ENCODE data around the gene OR6B1. TPM values are rescaled to one million over a fixed set of nuclear protein-coding genes. Genes with fewer than 3 reads are reported as not detected.
A peak's percentile ranks its signal among the peaks of the same experiment; 100 is the strongest.

OR6B1 gene
- total and polyA plus RNA-seq, 9 of the 15 experiments (the other 6 are each of a cell fraction or from before 2014, with no cell fraction given) = not detected

DNA sequence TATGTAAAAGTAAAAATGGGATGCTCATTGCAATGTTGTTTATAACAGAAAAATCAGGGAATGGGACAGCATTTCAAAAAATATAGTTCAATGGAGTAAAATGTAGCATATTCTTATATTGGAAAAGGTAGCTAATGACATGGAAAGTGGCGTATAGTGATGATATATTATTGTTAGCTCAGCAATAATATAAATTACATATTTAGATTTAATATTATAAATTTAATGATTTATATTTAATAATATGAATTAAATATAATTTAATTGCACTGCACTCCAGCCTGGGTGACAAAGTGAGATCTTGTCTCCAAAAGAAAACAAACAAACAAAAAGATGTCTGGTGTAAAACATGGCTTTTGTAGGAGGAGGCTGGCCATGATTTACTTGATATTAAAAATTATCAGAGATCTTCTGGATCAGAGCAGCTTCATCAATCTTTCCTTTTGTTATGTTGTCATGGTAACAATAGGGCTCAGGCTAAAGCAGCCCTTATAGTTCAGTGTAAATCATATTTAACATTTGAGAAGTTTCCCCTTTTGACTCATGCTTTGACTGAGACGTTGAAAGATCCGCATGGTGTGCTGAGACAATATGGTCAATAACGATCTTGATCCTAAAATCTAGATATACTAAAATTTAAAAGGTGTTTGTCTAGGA is 23.2 kb downstream of the OR6B1 start:
- DNase-seq (ENCODE audit: extremely low read depth in 1 of 4, low spot score in 3 of 4) = no peak
- H3K27ac ChIP-seq (ENCODE audit: extremely low read depth, low read depth, low read length) = no peak overlapping the region
- no peak overlapping the region for H3K4me3 ChIP-seq
- FAIRE-seq = no peak
- H3K4me2 ChIP-seq (ENCODE audit: insufficient read depth, low read length) = no peak overlapping the region
- H3K9me1 ChIP-seq (ENCODE audit: control insufficient read depth, insufficient read depth, low read length) = no peaks in the 10 kb centered on the region
- in situ Hi-C loops (cut with MboI) (no loop called here), intact Hi-C loops (cut with micrococcal nuclease) (loop anchor here (5.0 kb wide), 1 partner anchor 36 kb away; no protein-coding TSS in a partner anchor)
- H3K9me3 ChIP-seq (replicated peaks; ENCODE audit: control insufficient read depth, insufficient read depth, low read depth, low read length) = no peaks in the 10 kb centered on the region
- TF ChIP-seq POLR2AphosphoS2 (IDR thresholded peaks at IDR 0.05; ENCODE audit: low read length) (no peak), BRD9 (IDR thresholded peaks at IDR 0.05; ENCODE audit: low read depth, partially characterized antibody) (no peak), MAFG (tag; conservative IDR thresholded peaks at IDR 0.05) (no peak), ZNF507 (tag; conservative IDR thresholded peaks at IDR 0.05) (no peak), ZNF316 (IDR thresholded peaks at IDR 0.05) (peak; percentile 72), ZNF77 (CRISPR knock-in tag; IDR thresholded peaks at IDR 0.05) (no peak), ZNF79 (CRISPR knock-in tag; IDR thresholded peaks at IDR 0.05; ENCODE audit: low read depth) (no peak), RFX1 (IDR thresholded peaks at IDR 0.05) (peak; percentile 85), C11orf30 (IDR thresholded peaks at IDR 0.05; ENCODE audit: low read depth) (peak; percentile 31; the same call in 1 of the 2 replicates)
- TF ChIP-seq, protein P1, sequence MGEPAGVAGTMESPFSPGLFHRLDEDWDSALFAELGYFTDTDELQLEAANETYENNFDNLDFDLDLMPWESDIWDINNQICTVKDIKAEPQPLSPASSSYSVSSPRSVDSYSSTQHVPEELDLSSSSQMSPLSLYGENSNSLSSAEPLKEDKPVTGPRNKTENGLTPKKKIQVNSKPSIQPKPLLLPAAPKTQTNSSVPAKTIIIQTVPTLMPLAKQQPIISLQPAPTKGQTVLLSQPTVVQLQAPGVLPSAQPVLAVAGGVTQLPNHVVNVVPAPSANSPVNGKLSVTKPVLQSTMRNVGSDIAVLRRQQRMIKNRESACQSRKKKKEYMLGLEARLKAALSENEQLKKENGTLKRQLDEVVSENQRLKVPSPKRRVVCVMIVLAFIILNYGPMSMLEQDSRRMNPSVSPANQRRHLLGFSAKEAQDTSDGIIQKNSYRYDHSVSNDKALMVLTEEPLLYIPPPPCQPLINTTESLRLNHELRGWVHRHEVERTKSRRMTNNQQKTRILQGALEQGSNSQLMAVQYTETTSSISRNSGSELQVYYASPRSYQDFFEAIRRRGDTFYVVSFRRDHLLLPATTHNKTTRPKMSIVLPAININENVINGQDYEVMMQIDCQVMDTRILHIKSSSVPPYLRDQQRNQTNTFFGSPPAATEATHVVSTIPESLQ (CRISPR knock-in tag; IDR thresholded peaks at IDR 0.05) = no peak
- TF ChIP-seq, protein P2, sequence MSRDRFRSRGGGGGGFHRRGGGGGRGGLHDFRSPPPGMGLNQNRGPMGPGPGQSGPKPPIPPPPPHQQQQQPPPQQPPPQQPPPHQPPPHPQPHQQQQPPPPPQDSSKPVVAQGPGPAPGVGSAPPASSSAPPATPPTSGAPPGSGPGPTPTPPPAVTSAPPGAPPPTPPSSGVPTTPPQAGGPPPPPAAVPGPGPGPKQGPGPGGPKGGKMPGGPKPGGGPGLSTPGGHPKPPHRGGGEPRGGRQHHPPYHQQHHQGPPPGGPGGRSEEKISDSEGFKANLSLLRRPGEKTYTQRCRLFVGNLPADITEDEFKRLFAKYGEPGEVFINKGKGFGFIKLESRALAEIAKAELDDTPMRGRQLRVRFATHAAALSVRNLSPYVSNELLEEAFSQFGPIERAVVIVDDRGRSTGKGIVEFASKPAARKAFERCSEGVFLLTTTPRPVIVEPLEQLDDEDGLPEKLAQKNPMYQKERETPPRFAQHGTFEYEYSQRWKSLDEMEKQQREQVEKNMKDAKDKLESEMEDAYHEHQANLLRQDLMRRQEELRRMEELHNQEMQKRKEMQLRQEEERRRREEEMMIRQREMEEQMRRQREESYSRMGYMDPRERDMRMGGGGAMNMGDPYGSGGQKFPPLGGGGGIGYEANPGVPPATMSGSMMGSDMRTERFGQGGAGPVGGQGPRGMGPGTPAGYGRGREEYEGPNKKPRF (IDR thresholded peaks at IDR 0.05; ENCODE audit: low read depth, low read length) = no peak
- TF ChIP-seq, protein P3, sequence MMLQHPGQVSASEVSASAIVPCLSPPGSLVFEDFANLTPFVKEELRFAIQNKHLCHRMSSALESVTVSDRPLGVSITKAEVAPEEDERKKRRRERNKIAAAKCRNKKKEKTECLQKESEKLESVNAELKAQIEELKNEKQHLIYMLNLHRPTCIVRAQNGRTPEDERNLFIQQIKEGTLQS (IDR thresholded peaks at IDR 0.05) = no peak
- TF ChIP-seq, protein P3 (CRISPR knock-in tag; conservative IDR thresholded peaks at IDR 0.05) = no peak
- 0% methylated on average over 4 of the region's 4 CpGs for WGBS (ENCODE audit: insufficient coverage, low coverage, missing lambda C conversion rate)
- no peak overlapping the region for H3K9ac ChIP-seq (ENCODE audit: insufficient read depth in 1 of 2, low read depth in 2 of 2, low read length in 2 of 2)
- no peaks in the 10 kb centered on the region for H3K4me1 ChIP-seq (replicated peaks in 1 of 2; ENCODE audit: control insufficient read depth in 2 of 2, insufficient read depth in 2 of 2, low read length in 2 of 2)
- BruUV-seq (replicated peaks) = no TSS peak
- ATAC-seq = no peak
- ChIA-PET CTCF (ENCODE audit: low intra/inter-chr PET ratio) (interaction anchor here (0.6 kb wide), 1 partner anchor 717 kb away, joined by 4 read pairs; no protein-coding TSS in a partner anchor), POLR2A (no interaction called here)
- H4K20me1 ChIP-seq (replicated peaks; ENCODE audit: control insufficient read depth, insufficient read depth, low read length) = no peaks in the 10 kb centered on the region
- peaks cover 0 to 3% of the 10 kb centered on the region in 2 experiments; a peak in 1 of 5 replicates for H3K27me3 ChIP-seq (ENCODE audit: control insufficient read depth in 2 of 2, insufficient read depth in 2 of 2, low read length in 2 of 2)
- H3K79me2 ChIP-seq (ENCODE audit: control insufficient read depth, insufficient read depth, low read length) = no peaks in the 10 kb centered on the region
- H3K36me3 ChIP-seq (ENCODE audit: control insufficient read depth, insufficient read depth, low read length) = no peaks in the 10 kb centered on the region
- H2AFZ ChIP-seq (ENCODE audit: low read depth, low read length) = no peak overlapping the region
